ENCODE data around the gene AJM1.
"Not testable (repeated sequence)": the region's sequence is repeated elsewhere in the genome, so short reads cannot be mapped to it uniquely, and the experiment has no call there.

The AJM1 gene

DNA sequence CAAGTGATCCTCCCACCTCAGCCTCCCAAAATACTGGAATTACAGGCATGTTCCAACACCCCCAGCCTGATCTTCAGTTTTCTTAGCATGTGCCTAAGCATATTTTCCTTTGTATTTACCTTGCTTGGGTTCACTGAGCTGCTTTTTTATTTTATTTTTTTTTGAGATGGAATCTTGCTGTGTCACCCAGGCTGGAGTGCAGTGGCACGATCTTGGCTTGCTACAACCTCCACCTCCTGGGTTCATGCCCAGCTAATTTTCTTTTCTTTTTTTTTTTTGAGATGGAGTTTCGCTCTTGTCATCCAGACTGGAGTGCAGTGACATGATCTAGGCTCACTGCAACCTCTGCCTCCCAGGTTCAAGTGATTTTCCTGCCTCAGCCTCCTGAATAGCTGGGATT lies 27.3 kb downstream of the AJM1 start:
- not testable (repeated sequence) for DNase-seq (ENCODE audit: low read depth, low spot score)

DNA sequence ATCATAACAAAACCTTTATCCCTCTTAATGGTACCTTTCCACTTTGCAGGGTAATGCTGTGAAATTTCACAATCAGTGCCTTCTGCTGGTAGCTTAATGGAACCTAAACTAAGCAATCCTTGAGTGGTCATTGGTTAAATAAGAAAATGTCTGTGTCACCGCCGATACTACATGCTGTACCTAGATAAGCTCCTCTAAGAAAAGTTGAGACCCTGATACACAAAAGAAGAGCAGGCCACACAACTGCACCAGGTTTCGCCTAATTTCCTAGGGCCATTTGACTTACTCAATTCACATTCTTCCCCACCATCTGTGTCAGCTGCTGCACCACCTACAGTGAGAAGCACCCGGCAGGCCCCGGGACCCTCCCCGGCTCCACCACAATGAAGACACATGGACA lies 32.9 kb downstream of the AJM1 start:
- no peak for DNase-seq (ENCODE audit: low read depth, low spot score)

DNA sequence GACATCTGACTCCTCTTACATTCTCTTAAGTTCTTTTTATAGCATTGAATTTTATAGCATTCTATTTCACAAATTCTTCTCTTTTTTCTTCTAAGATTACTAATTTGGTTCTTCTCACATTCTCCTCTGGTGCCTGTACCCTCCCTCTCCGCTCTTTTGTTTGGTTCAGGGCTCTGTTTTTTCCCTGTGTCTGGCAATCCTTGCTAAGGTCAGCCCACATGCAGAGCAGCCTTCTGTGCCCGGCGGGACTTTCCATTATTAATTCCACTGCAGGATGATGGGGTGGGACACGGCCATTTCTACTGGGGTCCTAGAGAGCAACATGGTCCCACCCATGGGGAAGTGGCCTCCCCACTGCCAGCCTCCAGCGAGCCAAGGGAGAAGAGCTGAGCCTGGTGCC lies 34.2 kb downstream of the AJM1 start:
- DNase-seq (ENCODE audit: low read depth, low spot score): no peak

DNA sequence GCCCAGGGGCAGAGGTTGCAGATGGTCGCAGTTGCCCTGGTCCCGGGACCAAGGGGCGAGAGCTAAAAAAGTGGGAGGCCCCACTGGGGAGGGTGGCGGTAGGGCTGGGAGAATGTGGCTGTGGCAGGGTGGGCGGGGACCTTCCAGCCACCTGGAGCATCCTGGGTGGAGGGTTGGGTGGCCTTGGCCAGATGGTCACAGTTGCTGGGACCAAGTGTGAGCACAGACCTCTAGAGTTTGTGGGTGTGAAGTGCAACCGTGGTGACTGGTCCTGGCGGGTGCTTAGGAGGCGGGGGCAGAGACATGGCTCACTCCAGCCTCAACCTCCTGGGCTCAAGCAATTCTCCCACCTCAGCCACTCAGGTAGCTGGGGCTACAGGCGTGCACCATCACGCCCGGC lies 38.4 kb downstream of the AJM1 start:
- no peak for DNase-seq (ENCODE audit: low read depth, low spot score)

DNA sequence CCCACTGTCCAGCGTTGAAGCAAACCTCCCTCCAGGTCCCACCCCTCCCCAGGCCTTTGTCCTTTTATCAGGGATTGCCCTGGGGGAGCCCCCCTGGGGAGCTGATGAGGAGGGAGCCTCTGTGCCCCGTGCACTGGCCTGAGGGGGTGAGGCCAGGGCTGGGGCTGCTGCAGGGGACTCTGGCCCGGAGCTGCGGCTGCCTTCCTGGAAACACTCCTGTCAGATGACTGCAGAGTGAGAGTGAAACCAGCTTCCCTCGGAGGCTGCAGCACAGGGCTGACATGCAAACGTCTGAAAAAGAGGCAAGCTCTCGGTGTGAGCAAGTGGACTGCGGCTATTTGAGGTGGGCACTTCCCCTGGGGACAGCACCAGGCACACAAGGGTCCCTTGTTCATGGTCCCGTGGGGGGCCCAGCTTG lies 39.4 kb downstream of the AJM1 start:
- peak; percentile 61 for DNase-seq (ENCODE audit: low read depth, low spot score)

DNA sequence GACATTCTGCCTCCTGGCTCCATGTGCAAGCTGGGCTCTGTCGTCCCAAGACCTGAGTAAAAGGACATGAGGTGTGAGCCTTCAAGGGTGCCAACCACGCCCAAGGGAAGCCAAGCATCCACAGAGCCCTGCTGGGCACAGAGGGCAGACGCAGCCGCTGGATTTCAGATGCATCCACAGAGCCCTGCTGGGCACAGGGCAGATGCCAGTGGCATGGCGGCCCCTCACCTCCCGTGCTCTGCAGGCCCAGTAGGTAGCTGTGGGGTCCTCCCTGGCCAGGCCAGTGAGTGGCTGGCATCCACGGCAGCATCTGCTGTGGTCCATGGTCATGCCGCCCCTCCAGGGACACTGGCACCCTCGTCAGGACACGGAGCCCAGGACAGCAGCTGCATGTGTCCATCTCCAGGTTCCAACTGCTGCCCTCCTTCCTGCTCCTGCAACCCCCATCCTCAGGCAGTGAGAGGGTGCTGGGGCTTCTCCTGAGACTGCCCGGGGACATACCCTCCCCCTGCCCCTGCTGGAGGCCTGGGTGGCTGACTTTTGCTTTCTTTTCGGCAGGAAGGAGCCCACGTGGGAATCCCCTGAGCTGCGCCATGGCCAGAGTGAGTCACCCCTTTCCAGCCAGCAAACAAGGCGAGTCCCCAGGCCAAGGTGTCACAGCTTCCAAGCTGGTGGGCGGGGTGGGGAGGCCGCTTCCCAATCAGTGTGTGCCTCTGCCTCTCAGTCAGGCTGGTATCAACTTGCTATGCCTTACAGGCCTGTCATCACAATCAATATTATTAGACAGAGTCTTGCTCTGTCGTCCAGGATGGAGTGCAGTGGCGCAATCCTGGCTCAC lies 40.0 kb downstream of the AJM1 start:
- peak; percentile 82 for DNase-seq (ENCODE audit: low read depth, low spot score)

DNA sequence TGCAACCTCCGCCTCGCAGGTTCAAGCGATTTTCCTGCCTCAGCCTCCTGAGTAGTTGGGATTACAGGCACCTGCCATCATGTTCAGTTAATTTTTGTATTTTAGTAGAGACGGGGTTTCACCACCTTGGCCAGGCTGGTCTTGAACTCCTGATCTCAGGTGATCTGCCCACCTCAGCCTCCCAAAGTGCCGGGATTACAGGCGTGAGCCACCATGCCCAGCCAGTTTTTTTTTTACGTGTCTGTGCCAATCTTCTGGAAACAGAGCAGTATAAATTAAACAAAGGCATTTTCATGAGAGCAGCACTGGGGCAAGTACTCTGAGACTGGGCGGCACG lies 40.6 kb downstream of the AJM1 start:
- DNase-seq (ENCODE audit: low read depth, low spot score): not testable (repeated sequence)

DNA sequence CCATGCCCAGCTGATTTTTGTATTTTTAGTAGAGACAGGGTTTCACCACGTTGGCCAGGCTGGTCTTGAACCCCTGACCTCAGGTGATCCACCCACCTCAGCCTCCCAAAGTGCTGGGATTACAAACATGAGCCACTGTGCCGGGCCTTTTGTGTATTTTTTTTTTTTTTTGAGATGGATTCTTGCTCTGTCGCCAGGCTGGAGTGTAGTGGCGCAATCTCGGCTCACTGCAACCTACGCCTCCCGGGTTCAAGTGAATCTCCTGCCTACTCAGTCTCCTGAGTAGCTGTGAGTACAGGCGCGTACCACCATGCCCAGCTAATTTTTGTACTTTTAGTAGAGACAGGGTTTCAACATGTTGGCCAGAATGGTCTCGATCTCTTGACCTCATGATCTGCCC lies 41.4 kb downstream of the AJM1 start:
- DNase-seq (ENCODE audit: low read depth, low spot score): not testable (repeated sequence)

DNA sequence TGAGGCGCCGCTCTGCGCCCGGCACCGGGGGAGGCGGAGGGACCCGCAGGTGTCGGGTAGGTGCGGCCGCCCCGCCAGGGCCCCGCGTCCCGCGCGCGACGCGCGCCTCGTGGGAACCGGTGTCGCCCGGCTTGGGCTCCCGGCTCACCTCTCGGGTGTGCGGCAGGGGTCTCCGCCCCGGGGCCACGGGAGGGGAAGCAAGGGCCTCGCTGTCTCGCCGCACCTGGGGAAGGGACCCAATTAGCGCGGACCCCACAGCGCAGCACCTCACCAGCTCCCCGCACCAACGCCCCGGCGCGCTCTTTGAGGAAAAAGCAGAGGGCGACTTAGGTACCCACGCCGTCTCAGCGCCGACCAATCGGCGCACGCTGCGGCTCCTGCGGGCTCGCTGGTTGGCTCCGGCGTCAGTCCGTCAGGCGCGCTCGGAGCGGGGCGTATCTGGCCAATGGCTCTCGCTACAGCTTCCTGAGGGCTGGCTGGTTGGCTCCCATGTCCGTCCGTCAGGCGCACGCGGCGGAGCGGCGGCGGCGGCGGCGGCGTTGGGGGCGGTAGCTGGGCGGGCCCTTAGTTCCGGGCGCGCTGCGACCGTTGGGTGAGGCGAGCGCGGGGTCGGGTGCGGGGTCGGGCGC lies 43.8 kb downstream of the AJM1 start, which contains the start of gene TRAF2:
TSS of gene TRAF2 (plus strand) at position 567 of the 629 bp plus-strand sequence. CDS start 12,225 bp downstream, outside the sequence.
- DNase-seq (ENCODE audit: low read depth, low spot score): peak; percentile 100

DNA sequence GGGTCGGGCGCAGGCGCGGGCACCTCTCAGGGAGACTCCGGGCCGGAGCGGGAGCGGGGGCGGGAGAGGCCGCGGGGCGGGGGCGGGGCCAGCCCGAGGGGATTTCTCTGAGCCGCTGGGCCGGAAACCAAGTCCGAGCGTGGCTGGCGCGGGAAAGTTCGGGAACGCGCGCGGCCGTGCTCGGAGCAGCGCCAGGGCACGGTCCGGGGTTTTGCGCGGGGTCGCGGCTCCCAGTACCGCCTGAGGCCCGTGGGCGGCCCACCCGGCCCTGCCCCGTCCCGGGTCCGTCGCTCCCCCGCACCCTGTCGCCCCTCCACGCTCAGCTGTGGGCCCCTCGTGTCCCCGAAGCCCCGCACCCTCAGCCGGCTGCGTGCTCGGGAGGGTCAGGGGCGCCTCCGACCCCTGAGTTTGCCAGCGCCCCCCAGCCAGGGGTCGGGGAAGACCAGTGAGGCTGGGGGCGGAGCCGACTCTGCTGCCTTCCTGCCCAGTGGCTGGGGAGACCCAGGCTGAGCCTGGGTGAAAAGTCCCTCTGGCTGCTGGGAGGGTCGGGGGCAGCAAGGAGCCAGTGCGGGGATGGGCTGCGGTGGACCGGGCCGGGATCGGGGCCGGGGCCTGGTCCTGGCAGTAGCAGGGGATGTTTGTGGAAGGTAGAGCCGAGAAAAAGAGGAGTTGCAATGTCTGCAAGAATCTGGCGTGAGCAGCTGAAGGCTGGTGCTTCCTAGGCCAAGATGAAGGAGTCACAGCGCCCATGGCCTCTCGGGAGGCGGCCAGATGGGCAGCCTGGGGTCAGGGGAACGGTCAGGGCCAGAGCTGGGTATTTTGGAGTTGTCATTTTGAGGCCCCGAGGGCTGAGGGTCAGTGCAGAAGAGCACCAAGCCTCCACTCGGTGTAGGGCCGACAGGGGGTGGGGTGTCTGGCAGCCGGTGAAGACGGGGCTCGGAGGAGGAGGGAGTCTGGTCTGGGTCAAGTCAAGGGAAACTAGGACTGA lies 44.6 kb downstream of the AJM1 start:
- DNase-seq (ENCODE audit: low read depth, low spot score): peak; percentile 56

DNA sequence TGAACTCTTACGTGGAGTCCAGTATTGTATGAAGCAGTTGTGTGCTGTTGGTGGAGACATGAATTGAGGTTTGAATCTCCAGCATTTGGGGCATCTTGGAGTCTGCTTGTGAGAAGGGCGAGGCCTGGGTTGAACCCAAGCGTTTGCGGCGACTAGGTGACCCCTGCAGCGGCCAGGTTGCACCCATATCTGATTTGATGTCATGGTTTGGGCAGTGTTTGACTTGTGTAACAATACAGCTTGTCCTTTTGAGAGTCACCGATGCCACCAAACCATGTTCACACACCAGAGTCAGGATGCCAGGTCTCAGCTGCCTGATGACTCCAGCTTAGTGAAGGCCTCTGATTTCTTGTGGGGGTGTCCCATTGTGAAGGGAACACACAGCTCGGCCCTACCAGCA lies 46.2 kb downstream of the AJM1 start:
- DNase-seq (ENCODE audit: low read depth, low spot score): no peak

DNA sequence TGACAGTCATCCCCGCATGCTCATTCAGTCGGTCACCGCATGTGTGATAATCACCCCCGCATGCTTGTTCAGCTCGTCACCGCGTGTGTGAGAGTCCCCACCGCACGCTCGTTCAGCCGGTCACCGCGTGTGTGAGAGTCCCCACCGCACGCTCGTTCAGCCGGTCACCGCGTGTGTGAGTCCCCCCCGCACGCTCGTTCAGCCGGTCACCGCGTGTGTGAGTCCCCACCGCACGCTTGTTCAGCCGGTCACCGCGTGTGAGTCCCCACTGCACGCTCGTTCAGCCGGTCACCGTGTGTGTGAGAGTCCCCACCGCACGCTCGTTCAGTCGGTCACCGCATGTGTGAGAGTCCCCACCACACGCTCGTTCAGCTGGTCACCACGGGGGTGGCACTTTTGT lies 47.6 kb downstream of the AJM1 start:
- DNase-seq (ENCODE audit: low read depth, low spot score): no peak

DNA sequence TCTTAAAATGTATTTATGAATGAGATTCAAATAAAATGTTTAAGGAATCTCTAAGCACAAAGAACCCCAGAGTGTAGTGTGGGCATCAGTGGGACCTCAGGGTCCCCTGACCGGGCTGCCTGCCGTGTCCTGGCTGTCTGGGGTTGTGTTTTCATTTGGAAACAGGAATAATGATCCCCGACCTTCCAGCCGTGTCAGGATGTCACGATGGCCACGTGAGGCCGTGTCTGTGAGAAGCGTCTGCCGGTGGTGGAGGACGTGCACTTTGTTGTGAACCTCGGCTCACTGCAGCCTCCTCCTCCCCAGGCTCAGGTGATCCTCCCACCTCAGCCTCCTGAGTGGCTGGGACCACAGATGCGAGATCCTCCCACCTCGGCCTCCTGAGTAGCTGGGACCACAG lies 48.4 kb downstream of the AJM1 start:
- DNase-seq (ENCODE audit: low read depth, low spot score): no peak

Measured in astrocyte of the hippocampus (primary cell).